GM18870 (cell line): Measurements from ENCODE around the gene TMEM174.
"Not testable (repeated sequence)": the region's sequence is repeated elsewhere in the genome, so short reads cannot be mapped to it uniquely, and the experiment has no call there.

Source experiments
- ATAC-seq: cut with Tn5 transposase; IDR thresholded peaks from one replicate; pipeline ENCODE4 v1.9.1; 2021; ENCODE audit warnings: moderate library complexity; ENCODE audit not compliant: unreplicated experiment

The TMEM174 gene

DNA sequence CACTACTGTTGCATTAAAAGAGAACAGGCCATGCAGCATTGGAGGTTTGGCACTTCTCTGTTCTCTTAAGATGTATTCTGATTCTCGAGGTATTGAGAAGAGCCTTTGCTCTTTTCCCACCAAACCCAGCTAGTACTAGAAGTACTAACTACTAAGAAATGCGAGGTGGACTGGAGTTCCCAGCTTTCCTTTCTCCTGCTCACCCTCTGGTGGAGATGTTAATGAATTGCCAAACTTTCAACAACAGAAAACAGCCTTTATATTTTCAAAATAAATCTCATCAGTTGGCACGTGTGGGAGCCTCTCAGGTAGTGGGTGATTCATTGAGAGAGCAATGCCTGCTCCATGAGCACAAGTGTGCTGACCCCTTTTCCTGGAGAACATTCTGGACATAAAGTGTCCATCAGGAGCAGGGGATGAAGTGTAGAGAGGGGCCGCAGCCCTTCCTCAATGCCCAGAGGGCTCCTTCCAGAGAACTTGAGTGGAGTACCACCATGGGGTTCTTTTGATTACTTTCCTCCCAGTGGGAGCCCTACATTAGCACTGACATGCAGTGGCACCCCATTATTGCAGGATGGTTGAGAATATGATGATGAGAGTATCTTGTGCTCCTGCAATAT is 45.7 kb downstream of the TMEM174 start:
- no peak for ATAC-seq

DNA sequence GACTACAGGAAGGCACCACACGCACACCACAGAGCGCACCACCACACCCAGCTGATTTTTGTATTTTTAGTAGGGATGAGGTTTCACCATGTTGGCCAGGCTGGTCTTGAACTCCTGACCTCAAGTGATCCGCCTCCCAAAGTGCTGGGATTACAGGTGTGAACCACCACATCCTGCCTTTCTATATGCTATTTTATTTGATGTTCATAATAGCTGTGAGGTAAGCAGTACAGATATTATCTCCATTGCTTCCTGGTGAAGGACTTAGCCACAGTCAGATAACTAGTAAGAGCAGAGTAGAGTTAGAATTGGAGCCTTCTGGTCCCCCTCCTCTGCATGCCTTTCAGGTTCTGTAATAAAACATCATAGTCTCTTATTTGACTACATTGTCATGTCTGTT is 46.3 kb downstream of the TMEM174 start:
- ATAC-seq = not testable (repeated sequence)

DNA sequence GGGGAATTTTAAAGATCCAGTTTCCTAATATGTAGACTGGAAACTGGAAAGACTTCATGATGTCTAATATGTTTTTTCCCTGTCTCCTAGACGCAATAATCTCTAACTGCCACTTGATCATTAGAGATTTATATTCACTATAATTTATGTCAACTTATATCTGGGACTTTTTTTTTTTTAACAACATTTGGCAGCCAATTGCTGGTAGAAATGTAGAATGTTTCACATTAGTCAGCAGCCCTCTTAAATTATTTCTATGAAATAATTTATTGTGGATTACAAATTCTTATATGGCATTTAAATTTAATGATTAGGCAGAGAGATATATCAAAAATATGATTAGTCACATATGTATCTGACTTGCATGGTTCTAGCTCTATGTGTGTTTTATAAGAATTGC is 48.2 kb downstream of the TMEM174 start:
- no peak for ATAC-seq

DNA sequence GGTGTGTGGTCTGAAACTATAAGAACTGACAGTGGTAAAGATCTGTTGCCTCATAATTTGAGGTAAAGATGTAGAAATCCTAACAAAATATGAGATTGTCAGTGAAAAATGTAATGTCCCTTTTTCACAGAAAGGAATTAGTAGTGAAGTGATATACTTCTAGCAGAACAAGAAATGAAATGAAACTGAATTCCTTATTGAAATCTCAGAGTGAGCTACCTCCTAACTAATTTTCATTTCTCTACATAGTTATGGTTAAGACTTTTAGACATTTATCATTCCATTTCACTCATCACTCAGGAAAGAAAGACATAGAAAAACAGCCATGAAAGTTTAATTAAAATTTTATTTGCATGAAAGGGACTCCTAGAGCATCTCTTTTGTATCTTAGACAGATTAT is 48.7 kb downstream of the TMEM174 start:
- no peak for ATAC-seq

DNA sequence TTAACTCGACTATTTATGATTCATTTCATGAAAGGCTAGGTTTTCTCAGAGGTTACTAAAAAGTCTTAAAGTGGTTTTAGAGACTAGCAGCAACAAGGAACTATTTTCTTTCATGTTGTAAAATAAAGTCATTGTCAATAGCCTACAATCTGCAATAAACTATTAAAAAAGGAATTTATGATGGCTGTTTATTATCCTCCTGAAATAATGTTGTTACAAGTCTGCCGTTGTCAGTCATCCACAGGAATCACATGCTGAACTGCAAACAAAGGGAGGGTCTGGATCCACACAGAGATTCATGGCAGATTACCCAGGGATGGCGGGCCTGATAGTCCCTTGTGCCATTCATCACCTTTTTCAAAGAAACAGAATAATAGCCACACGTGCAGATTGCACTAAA is 49.2 kb downstream of the TMEM174 start:
- no peak for ATAC-seq
